ENCODE measurements around the gene NR4A1. TPM values are rescaled to one million over a fixed set of nuclear protein-coding genes. Genes with fewer than 3 reads are reported as not detected.

The NR4A1 gene
- total RNA-seq, 1 donor from 2014 or later, result 2.3 TPM

DNA sequence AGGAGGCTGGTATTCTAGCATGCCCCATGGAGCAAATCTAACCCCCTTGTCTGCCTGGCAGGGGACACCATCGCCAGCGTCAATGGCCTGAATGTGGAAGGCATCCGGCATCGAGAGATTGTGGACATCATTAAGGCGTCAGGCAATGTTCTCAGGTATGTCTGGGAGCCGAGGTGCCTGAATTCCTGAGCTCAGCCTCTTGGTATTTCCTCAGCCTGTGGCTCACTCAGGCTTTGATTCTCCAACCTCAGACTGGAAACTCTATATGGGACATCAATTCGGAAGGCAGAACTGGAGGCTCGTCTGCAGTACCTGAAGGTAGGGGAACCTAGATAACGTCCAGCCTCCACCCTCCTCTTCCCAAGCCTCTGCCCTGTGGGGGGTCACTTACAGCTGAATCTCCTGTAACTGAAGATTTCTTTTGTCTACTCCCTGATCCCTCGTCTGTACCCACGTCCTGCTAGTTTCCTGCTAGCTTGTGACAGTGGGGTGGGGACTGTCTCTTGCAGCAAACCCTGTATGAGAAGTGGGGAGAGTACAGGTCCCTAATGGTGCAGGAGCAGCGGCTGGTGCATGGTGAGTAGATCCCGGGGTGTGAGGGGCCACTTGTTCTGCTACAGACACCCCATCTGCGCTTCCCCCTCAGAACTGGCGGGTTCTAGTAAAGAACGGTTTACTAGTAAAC lies 37.5 kb upstream of the NR4A1 start:
- peak overlapping the region; percentile 71 for H3K27ac Mint-ChIP-seq (ENCODE audit: unreplicated experiment)
- no peak overlapping the region for H3K9ac ChIP-seq (ENCODE audit: low read length)
- H3K27me3 Mint-ChIP-seq (ENCODE audit: low read depth, unreplicated experiment), result peaks cover 19% of the 10 kb centered on the region
- H3K4me1 ChIP-seq (ENCODE audit: insufficient read depth, low read length), result peaks cover 11% of the 10 kb centered on the region
- no peak overlapping the region for H3K4me2 ChIP-seq (ENCODE audit: low read length)
- H3K9me3 Mint-ChIP-seq (ENCODE audit: unreplicated experiment), result peaks cover 3% of the 10 kb centered on the region
- H3K9me3 ChIP-seq (ENCODE audit: insufficient read depth, low read depth, low read length), result no peaks in the 10 kb centered on the region
- no peaks in the 10 kb centered on the region for H3K27me3 ChIP-seq (ENCODE audit: insufficient read depth, low read length)
- H3K27ac ChIP-seq (ENCODE audit: low read depth, low read length), result no peak overlapping the region
- no peak overlapping the region for H3K4me3 ChIP-seq (ENCODE audit: insufficient read depth, low read depth, low read length)
- no peak for TF ChIP-seq EZH2 (IDR thresholded peaks at IDR 0.05; ENCODE audit: insufficient read depth, low read length)
- TF ChIP-seq, protein P1, sequence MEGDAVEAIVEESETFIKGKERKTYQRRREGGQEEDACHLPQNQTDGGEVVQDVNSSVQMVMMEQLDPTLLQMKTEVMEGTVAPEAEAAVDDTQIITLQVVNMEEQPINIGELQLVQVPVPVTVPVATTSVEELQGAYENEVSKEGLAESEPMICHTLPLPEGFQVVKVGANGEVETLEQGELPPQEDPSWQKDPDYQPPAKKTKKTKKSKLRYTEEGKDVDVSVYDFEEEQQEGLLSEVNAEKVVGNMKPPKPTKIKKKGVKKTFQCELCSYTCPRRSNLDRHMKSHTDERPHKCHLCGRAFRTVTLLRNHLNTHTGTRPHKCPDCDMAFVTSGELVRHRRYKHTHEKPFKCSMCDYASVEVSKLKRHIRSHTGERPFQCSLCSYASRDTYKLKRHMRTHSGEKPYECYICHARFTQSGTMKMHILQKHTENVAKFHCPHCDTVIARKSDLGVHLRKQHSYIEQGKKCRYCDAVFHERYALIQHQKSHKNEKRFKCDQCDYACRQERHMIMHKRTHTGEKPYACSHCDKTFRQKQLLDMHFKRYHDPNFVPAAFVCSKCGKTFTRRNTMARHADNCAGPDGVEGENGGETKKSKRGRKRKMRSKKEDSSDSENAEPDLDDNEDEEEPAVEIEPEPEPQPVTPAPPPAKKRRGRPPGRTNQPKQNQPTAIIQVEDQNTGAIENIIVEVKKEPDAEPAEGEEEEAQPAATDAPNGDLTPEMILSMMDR (IDR thresholded peaks at IDR 0.05; ENCODE audit: insufficient read depth, low read depth, low read length), result no peak
- H3K4me3 Mint-ChIP-seq (ENCODE audit: unreplicated experiment), result peak overlapping the region; percentile 68
- H3K79me2 ChIP-seq (ENCODE audit: insufficient read depth, low read length), result no peaks in the 10 kb centered on the region
- H3K36me3 Mint-ChIP-seq (ENCODE audit: low read depth, unreplicated experiment), result peaks cover 14% of the 10 kb centered on the region
- DNase-seq (ENCODE audit: low read depth) (no peak), FAIRE-seq (no peak)
- peaks cover 25% of the 10 kb centered on the region for H3K4me1 Mint-ChIP-seq (ENCODE audit: low read depth, unreplicated experiment)
- no peaks in the 10 kb centered on the region for H3K36me3 ChIP-seq (ENCODE audit: insufficient read depth, low read length)
- H2AFZ ChIP-seq (ENCODE audit: low read depth, low read length), result no peak overlapping the region
- H4K20me1 ChIP-seq (ENCODE audit: insufficient read depth, low read length), result no peaks in the 10 kb centered on the region

DNA sequence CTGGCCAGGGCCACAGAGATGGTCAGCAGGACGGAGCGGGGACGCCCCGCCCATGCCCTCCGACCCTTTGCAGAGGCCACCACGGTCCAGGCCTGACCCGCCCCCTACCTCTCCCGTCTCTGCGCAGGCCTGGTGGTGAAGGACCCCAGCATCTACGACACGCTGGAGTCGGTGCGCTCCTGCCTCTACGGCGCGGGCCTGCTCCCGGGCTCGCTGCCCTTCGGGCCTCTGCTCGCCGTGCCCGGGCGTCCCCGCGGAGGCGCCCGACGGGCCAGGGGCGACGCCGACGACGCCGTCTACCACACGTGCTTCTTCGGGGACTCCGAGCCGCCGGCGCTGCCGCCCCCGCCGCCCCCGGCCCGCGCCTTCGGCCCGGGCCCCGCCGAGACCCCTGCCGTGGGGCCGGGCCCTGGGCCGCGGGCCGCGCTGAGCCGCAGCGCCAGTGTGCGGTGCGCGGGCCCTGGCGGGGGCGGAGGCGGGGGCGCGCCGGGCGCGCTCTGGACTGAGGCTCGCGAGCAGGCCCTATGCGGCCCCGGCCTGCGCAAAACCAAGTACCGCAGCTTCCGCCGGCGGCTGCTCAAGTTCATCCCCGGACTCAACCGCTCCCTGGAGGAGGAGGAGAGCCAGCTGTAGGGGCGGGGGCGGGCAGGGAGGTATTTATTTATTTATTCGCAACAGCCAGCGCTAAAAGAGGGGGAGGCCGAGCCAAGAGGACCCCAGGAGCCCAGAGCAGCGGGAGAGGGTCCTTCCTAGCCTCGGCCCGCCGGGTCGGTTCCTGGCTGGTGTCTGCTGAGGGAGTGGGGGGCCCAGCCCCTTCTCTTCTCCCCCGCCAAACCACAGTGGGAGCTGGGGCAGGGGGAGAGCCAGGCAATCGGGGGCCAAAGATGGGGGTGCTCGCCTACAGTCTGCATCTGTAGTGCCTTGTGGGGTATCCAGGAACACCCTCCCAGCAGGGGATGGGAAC lies 36.4 kb upstream of the NR4A1 start:
- no peak overlapping the region for H3K4me3 Mint-ChIP-seq (ENCODE audit: unreplicated experiment)

More for the DNA sequence above, 36.4 kb upstream of the NR4A1 start:
- Histone ChIP-seq H3K9me3 (ENCODE audit: insufficient read depth, low read depth, low read length) (no peaks in the 10 kb centered on the region), H3K79me2 (ENCODE audit: insufficient read depth, low read length) (no peaks in the 10 kb centered on the region), H3K4me3 (ENCODE audit: insufficient read depth, low read depth, low read length) (no peak overlapping the region), H3K9ac (ENCODE audit: low read length) (no peak overlapping the region), H3K27me3 (ENCODE audit: insufficient read depth, low read length) (no peaks in the 10 kb centered on the region), H3K4me2 (ENCODE audit: low read length) (peak overlapping the region; percentile 64), H3K4me1 (ENCODE audit: insufficient read depth, low read length) (peaks cover 16% of the 10 kb centered on the region), H3K36me3 (ENCODE audit: insufficient read depth, low read length) (no peaks in the 10 kb centered on the region), H2AFZ (ENCODE audit: low read depth, low read length) (peak overlapping the region; percentile 66), H3K27ac (ENCODE audit: low read depth, low read length) (no peak overlapping the region), H4K20me1 (ENCODE audit: insufficient read depth, low read length) (no peaks in the 10 kb centered on the region)
- H3K4me1 Mint-ChIP-seq (ENCODE audit: low read depth, unreplicated experiment), result peaks cover 26% of the 10 kb centered on the region
- peaks cover 19% of the 10 kb centered on the region for H3K27me3 Mint-ChIP-seq (ENCODE audit: low read depth, unreplicated experiment)
- H3K27ac Mint-ChIP-seq (ENCODE audit: unreplicated experiment), result no peak overlapping the region
- FAIRE-seq, result no peak
- peak; percentile 40 for DNase-seq (ENCODE audit: low read depth)
- peaks cover 14% of the 10 kb centered on the region for H3K36me3 Mint-ChIP-seq (ENCODE audit: low read depth, unreplicated experiment)
- no peak for TF ChIP-seq EZH2 (IDR thresholded peaks at IDR 0.05; ENCODE audit: insufficient read depth, low read length)
- TF ChIP-seq, protein P1 (IDR thresholded peaks at IDR 0.05; ENCODE audit: insufficient read depth, low read depth, low read length), result no peak
- peaks cover 3% of the 10 kb centered on the region for H3K9me3 Mint-ChIP-seq (ENCODE audit: unreplicated experiment)

Measured in astrocyte (in vitro differentiated cells and primary cell).